Eye (tissue), 1 donor: Measurements from ENCODE around the gene EID3.

Experiments used
- DNase-seq: peaks from one replicate; pipeline ENCODE4 v3.0.0-alpha.2; 2015

Gene EID3

DNA sequence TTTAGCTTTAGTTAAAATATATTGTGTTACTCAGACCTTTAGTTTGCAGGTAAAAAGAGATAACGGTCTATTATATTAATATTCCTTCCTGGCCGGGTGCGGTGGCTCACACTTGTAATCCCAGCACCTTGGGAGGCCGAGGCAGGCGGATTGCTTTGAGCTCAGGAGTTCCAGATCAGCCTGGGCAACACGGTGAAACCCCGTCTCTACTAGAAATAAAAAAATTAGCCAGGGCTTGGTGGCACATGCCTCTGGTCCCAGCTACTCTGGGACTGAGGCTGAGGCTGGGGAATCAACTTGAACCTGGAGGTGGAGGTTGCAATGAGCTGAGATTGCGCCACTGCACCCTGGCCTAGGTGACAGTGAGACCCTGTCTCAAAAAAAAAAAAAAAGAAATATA, 13.2 kb upstream of the EID3 start:
- DNase-seq = no peak

DNA sequence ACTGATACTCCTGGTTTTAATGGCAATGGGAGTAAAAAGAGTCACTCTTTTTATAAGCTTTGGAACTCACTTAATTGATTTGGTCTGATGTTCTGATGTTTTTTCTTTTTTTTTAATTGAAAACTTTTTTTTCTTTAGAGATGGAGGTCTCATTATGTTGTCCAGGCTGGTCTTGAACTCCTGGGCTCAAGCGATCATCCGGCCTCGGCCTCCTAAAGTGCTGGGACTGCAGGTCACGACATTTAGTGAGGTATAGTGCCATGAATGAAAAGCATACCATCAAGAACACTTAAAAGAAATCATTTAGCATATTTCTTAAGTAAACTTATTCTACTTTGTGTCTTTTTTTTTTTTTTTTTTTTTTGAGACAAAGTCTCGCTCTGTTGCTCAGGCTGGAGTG, 12.7 kb upstream of the EID3 start:
- DNase-seq = no peak

DNA sequence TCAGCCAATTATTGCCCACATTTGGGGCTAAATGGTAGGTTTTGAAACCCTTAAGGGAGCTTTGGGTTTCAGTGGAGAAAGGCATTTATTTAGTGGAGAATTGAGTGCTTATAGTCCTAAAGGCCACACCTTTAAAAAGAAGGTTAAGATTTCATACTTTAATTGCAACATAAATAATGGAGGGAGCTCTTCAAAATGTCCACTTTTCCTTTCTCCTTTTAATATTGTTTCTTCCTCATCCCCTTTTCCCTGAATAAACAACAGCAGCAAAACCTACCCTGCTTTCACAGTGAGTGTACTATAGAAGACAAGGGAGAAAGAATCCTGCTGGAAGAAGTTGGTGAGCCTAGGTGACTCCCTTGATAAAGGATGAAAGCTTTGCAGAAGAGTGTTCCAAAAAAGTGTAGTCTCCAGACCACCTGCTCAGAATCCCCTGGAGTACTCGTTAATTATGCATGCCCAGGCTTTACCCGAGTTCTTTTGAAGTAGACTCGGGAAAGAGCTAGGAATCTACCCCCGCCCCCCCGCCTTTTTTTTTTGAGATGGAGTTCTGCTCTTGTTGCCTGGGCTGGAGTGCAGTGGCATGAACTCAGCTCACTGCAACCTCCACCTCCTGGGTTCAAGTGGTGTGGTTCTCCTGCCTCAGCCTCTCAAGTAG, 11.5 kb upstream of the EID3 start:
- DNase-seq = no peak

DNA sequence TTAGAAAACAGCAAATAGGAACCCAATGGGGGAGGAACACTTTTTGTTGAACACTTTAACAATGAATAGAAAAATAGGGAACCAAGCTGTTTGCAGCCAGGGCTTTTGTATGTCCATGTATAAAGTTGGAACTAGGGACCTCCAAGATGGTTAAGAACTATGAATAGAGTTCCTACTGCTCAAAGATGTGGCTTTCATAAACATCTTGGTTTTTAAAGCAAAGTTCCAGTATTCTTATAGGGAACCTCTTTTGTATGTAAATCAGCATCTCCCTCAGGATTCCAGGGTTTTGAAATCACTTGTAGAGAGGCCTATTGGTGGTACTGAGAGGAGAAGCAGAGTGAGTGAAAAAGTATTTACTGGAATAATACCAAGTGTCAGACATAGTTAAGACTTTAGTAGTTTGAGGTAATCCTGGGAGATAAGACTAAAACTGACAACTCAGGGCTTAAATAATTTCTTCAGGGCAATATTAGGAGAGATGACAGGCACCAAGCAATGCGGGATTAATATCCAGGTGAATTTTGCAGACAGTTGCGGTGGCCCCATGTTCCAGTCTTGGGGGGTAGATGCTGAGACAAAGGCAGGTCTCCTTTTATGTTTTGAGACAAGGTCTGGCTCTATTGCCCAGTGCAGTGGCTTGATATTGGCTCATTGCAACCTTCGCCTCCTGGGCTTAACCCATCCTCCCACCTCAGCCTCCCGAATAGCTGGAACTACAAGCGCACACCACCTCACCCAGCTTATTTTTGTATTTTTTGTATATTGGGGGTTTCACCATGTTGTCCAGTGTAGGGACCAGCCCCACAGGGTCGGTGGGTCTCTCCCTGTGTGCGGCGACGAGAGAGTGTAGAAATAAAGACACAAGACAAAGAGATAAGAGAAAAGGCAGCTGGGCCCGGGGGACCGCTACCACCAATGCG, 10.4 kb upstream of the EID3 start:
- DNase-seq = no peak

DNA sequence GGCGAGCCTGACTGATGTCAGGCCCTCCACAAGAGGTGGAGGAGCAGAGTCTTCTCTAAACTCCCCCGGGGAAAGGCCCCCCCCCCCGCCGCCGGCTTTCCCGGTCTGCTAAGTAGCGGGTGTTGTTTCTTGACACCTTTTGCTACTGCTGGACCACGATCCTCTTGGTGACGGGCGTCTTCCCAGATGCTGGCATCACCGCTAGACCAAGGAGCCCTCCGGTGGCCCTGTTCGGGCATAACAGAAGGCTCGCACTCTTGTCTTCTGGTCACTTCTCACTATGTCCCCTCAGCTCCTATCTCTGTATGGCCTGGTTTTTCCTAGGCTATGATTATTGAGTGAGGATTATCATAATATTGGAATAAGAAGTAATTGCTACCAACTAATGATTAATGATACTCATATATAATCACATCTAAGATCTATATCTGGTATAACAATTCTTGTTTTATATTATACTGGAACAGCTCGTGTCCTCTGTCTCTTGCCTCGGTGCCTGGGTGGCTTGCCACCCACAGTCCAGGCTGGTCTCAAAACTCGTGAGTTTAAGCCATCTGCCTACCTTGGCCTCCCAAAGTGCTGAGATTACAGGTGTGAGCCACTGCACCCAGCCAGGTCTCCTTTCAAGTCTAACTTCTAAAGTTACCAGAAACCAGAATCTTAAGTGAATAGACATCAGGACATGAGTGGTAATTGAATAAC, 9.2 kb upstream of the EID3 start:
- peak; percentile 41 for DNase-seq

DNA sequence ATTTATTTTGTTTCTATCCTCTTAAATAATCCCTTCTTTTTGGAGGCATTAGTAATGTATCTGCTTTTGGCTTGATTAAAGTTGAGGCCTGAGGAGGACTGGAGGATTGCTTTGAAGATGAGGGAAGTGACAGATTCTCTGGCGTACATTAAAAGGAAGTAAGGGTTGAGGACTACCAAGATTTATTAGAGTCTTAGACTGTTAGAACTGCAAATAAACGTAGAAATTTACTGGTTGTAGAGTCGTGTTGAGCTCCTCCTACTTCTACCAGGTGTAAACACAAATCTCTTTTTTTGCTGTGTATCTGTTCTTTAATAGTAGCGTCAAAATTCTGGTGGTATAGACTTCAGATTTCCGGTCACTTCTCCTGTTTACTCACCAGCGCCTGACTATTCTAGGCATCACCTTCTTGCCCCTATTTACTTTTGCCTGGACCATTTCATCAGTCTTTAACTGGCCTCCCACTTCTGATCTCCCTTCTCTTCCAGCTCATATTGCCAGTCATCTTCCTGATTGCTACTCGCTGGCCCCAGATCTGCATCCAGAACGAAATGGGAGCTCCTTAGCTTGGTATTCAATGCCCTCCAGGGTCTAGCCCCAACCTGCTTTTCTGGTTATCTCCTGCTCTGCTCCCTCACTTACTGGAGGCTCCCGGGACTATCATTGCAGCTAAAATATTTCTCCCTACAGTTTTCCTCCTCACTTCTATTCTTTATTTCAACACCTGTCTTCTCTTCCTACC, 8.4 kb upstream of the EID3 start:
- DNase-seq = no peak

DNA sequence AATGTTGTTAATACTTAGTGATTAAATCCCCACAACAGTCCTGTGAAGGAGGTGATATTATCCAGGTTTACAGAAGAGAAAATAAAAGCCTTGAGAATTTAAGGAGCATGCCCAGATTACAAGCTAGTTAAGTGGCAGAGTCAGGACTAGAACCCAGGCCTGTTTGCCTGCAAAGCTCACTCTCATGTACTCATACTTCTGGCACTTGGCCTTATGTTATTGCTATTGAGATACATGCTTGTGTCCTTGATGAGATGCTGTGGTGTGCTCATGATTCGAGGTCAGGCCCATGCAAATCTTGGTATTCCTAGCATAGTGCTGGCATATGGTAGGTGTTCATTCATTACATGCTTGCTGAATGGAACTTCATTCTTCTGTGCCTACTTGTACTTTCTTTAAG, 7.6 kb upstream of the EID3 start:
- no peak for DNase-seq

DNA sequence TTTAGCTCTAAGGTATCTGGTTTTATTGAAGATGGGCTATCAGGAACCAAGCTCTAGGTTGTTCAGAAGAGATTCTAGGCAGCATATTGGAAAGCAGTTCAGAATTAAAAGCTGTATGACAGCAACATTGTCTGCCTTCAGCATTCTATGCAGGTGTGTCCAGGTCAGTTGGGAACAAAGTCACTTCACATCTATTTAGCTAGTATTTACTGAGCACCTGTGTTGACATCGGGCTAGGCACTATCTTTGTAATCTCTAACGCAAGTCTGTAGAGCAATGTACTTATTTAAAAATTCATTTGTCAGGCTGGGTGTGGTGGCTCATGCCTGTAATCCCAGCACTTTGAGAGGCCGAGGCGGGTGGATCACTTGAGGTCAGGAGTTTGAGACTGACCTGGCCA, 6.8 kb upstream of the EID3 start:
- no peak for DNase-seq

DNA sequence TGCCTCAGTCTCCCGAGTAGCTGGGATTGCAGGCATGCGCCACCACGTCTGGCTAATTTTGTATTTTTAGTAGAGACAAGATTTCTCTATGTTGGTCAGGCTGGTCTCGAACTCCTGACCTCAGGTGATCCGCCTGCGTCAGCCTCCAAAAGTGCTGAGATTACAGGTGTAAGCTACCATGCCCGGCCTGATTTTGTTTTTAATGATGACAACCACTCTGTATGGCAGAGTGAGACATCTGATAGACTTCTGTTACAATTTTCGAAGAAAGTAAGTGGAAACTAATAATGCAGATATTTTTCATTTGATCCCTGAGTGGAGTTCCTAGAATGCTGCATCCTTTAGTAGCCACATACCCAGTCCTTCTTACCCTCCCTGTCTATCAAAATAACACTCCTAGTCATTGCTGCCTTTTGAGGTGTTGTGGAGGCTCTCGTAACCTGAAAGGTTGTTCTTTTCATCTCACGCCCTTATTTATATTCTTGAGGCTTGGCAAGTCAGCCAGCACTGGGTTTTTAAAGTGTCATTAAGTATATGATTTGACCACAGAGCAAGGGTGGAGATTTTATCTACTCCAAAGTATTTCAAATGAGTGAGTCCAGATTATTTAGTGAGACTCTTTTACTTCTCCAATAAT, 5.9 kb upstream of the EID3 start:
- no peak for DNase-seq

DNA sequence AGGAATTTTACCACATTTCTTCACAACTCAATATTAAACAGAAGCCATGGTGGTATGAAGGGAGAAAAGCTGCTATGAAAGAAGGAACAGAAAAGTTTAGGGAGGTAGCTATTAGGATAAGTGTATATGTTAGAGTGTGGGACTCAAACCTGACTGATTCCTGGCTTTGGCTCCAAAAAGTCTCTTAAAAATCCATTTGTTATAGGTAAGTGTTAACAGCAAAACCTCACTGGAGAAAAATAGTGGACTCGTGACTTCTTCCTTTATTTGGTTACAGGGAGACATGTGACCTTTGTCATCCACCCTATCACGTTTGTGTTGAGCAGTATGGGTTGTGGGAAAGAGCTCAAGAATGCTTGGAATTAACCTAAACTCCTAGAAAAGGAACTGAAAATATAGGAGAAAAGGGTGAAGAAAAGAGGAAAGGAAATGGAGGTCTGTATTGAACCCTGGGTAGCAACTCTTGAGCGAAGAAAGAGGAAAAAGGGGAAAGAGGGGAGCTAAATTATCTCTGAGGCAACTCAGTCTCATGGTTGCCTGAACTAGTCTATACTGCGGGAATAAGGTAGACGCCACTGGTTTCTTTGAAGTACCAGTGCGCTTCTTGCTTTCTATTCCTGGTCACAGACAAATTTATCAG, 3.6 kb upstream of the EID3 start:
- DNase-seq = no peak

DNA sequence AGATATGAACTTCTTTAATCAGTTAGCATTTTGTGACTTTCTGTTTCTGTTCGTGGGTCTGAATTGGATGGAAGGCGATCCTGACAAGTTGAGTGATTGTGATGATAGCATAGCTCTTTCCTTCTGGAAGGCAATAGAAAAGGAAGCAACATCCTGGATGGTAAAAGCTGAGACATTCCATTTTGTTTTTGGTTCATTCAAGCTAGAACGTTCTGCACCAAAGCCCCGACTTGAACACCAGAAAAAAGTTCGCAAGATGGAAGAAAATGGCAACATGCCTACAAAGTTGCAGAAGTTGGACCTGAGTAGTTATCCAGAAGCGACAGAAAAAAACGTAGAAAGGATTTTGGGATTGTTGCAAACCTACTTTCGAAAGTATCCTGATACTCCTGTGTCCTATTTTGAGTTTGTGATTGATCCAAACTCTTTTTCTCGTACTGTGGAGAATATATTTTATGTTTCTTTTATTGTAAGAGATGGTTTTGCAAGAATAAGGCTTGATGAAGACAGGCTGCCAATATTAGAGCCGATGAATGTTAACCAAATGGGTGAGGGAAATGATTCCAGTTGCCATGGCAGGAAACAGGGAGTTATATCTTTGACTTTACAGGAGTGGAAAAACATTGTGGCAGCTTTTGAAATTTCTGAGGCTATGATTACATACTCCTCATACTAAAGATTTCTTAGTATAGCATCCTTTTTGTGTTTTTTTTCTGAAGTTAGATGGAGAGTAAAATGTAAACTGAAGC, 896 bp downstream of the EID3 start:
- DNase-seq = peak; percentile 25

DNA sequence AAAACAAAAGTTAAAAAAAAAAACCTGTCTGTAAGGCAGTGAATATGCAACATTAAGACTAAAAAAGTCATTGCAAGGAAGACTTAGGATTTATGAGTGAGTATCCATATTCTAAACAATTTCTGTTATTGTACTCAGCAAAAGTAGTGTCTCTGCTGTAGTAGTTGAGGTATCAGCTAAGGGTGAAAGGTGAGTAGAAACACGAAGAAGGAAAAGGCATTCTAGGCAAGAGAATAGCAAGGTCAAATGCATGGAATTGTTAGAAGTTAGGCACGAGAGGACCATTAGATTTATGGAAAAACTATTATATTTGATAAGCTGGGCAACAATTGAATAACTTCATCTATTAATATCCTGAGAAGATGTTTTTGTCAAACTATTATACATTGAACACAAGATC, 1.8 kb downstream of the EID3 start:
- no peak for DNase-seq

DNA sequence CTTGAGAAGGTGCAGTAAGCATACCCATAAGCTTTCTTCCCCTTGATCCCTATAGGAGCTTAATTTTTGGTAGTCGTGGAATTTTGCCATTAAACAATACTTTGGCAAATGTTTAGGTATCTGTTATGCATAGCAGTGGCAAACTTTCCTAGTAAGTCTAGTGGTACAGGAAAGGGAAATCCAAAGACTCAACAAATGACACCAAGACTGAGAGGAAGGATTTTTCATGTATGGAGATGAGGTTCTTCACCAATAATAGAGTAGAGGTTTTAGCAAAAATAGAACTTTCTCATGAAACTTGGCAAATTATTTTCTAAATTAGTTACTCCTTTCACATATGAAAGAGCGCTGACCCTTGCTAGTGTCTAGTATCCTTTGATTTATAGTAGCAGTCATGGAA, 2.8 kb downstream of the EID3 start:
- no peak for DNase-seq

DNA sequence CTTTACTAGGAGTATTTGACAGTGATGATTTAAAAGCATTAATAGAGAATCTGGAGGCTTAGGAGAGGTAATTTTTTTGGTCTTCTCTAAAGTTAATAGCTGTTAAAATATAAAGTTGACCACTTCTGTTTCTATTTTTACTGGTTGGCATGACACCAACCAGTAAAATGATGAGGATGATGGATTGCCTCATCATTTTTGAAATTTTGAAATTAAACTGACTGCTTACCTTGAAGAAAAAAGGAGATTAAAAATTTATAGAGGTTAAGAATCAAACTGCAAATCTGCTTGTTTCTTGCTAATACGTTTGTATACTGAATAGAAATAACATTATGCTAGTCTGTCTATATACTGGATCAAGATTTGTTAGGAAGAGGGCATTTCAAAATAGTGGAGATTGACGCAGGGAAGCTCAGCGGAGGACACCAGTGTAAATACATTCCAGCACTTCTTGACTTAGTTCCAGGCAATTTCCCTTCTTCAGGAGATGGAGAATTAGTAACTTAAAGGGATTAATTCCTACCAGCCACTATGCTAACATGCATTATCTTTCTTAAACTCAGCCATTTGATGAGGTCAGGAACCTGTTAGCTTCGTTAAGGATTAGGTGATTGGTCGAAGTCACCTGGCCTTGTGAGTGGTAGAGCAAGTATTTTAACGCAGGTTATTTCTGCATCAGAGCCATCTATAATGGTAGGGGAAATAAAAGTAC, 3.6 kb downstream of the EID3 start:
- no peak for DNase-seq

DNA sequence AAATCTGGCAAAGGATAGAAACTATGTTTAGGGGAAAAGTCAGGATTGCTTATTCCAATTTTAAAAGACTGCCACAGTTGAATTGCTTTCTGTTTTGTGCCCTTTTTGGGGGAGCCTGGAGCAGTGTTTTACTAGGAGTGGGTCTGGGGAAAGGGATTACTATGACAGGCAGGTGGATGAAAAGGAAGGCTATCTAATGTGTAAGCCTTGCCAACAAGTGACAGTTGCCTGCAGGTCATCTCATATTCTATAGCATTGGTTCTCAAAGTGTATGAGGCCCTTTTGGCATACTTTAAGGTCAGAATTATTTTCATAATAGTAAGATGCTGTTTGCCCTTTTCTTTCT, 4.1 kb downstream of the EID3 start:
- no peak for DNase-seq

DNA sequence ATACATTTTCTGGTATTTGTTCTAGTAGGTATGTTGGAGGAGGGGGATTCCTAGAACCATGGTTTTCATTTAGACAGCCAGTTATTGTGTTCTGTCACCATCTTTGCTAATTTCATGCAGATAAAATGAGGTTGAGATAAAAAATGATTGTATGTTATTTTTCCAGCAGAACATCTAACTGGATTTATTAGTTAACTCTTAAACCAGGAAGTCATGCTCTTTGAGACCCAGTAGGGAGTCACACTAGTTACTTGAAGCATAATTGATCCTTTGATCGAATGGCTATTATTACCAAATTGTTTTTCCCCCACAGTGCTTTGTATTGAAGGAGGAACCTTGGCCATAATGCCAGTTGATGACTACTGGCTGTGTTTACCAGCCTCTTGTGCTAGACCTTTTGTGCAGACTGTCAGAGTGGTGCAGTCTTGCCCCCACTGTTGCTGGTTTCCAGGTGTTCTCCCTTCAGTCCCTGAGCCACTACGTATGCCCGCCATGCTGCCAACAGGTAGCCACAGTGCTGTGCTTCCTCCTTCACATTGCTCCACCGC, 6.0 kb downstream of the EID3 start:
- DNase-seq = no peak

DNA sequence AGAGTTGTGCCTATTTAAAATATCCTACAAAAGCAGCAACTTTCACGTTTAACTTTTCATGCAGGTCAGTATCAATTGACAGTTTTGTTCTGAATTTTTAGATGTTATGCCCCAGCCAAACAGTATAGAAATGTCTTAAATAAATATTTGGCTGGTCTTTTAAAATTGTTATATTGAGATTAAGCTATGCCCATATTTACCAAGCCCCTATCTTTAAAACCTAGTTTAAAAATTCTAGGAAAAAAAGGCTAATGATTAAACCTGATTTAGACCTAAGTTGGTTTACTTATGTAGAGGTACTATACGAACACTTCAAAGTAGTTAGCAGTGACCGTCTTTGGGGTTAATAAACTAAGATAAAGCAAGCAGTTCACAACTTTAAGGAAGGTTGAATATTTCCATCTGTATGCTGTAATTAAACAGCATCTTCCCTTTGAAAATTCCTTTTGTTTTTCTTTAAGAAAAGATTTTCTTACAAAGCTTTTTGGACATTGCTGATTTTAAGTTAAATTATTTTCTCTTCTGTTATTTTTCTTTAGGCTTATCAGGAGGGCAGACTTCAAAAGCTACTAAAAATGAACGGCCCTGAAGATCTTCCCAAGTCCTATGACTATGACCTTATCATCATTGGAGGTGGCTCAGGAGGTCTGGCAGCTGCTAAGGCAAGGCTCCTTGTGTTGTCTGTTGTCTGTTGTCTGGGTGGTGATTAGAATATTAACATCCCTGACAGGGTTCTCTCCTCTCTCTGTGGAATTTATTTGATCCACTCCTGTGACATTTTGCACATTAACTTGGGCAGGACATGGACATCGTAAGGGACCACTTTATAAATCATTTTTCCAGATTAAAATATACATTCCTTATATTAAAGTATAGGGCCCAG, 7.5 kb downstream of the EID3 start:
- no peak for DNase-seq

DNA sequence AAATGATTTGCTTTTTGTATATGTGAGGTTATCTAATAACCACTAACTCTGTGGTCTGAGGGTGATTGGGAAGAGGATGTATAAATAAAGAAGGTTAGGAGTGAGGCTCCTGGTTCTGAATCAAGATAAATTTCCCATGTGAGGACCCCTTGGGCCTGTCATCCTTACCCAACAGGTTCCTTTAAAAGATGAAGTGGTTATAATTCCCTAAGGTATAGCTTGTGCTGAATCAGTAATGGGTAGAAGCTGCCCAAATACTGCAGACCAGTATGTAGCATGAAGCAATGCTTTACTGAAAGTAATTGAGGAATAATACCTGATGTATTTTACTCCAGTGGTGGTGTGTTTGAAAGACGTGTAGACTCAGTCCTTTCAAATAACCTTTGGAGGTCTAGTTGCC, 8.7 kb downstream of the EID3 start:
- no peak for DNase-seq

DNA sequence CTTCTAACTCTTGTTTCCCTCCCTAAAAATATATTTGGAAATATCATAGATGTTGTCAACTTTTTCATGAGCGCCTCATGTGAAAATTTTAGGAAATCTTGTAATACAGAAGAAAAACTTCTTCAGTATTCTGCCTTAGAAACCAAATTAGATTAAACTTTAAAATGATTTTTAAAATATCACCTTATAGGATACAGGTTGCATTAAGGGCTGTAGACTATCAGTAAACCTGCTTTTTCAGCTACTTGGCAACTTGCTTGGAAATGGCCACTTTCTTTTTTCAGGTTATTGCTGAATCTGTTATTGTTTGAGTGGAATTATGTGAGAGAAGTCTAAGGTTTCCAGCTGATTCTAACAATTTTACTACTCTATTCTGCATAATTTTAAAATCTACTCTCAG, 9.1 kb downstream of the EID3 start:
- no peak for DNase-seq
